ENCODE data around the gene IFRD2.

DNA sequence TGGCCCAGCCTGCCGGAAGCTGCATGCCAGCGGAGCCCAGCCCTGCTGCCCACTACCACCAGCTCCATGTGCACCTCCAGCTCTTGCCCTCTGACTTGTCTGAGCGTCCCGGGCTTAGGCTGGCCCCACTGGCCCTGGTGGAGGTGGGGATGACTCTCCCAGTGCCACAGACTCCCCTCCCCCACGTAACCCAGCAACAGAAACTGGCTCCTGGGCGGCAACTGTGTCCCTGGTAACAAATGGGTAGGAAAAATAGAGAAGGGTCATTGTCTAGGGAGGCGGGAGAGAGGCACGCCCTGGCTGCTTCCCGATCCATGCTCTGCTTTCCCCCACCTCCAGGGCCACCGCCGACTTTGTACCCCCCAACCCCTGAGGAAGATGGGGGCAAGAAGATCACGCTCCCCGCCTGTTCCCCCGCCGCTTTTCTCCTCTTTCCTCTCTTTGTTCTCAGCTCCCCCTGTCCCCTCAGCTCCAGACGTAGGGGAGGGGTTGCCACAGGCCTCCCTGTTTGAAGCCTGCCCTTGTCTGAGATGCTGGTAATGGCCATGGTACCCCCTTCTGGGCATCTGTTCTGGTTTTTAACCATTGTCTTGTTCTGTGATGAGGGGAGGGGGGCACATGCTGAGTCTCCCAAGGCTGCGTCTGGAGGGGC is 34.1 kb downstream of the IFRD2 start:
- TF ChIP-seq, protein P1, sequence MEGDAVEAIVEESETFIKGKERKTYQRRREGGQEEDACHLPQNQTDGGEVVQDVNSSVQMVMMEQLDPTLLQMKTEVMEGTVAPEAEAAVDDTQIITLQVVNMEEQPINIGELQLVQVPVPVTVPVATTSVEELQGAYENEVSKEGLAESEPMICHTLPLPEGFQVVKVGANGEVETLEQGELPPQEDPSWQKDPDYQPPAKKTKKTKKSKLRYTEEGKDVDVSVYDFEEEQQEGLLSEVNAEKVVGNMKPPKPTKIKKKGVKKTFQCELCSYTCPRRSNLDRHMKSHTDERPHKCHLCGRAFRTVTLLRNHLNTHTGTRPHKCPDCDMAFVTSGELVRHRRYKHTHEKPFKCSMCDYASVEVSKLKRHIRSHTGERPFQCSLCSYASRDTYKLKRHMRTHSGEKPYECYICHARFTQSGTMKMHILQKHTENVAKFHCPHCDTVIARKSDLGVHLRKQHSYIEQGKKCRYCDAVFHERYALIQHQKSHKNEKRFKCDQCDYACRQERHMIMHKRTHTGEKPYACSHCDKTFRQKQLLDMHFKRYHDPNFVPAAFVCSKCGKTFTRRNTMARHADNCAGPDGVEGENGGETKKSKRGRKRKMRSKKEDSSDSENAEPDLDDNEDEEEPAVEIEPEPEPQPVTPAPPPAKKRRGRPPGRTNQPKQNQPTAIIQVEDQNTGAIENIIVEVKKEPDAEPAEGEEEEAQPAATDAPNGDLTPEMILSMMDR (IDR thresholded peaks at IDR 0.05) = no peak
- no peak for TF ChIP-seq POLR2A (IDR thresholded peaks at IDR 0.05)

All from testis (tissue), 2 donors.